Measurements from ENCODE around the gene UFSP1. TPM values are rescaled to one million over a fixed set of nuclear protein-coding genes. Genes with fewer than 3 reads are reported as not detected.
A peak's percentile ranks its signal among the peaks of the same experiment; 100 is the strongest.

The UFSP1 gene
- total and polyA plus RNA-seq, 4 donors = 1.4 to 4.2 (median 2.5) TPM

- Histone ChIP-seq H3K9me3 (ENCODE audit: control insufficient read depth, insufficient read depth, low read length) (no peaks in the 10 kb centered on the region), H3K27me3 (ENCODE audit: control insufficient read depth, insufficient read depth, low read length) (peaks cover 11% of the 10 kb centered on the region), H3K4me3 (ENCODE audit: low read depth, low read length) (peak overlapping the region; percentile 68), H3K4me1 (ENCODE audit: control insufficient read depth, insufficient read depth, low read length) (peaks cover 78% of the 10 kb centered on the region), H3K27ac (ENCODE audit: low read depth, low read length) (peak overlapping the region; percentile 97), H3K36me3 (ENCODE audit: control insufficient read depth, insufficient read depth, low read length) (peaks cover 56% of the 10 kb centered on the region)
- 73% methylated on average over 3 of the region's 8 CpGs for WGBS (ENCODE audit: insufficient coverage)
- DNase-seq (ENCODE audit: low read depth in 4 of 6, low spot score in 6 of 6) = no peak
Observed at GRCh38 chr7:100891568-100892247, 2.2 kb upstream of the UFSP1 start.

- Histone ChIP-seq H3K4me3 (ENCODE audit: low read depth, low read length) (peak overlapping the region; percentile 68), H3K27ac (ENCODE audit: low read depth, low read length) (peak overlapping the region; percentile 97), H3K4me1 (ENCODE audit: control insufficient read depth, insufficient read depth, low read length) (peaks cover 70% of the 10 kb centered on the region), H3K27me3 (ENCODE audit: control insufficient read depth, insufficient read depth, low read length) (peaks cover 3% of the 10 kb centered on the region), H3K9me3 (ENCODE audit: control insufficient read depth, insufficient read depth, low read length) (no peaks in the 10 kb centered on the region), H3K36me3 (ENCODE audit: control insufficient read depth, insufficient read depth, low read length) (peaks cover 64% of the 10 kb centered on the region)
- DNase-seq (ENCODE audit: low read depth in 4 of 6, low spot score in 6 of 6) = peak in 2 of 6 donors; percentile 46
- WGBS (ENCODE audit: insufficient coverage) = 10% methylated on average over 36 of the region's 43 CpGs
Observed at GRCh38 chr7:100890653-100891567, 1.4 kb upstream of the UFSP1 start.

GRCh38 chr7:100888291-100888987, 1.1 kb downstream of the UFSP1 start:
- WGBS (ENCODE audit: insufficient coverage) = 76% methylated on average over 14 of the region's 18 CpGs
- DNase-seq (ENCODE audit: low read depth in 4 of 6, low spot score in 6 of 6) = no peak
- no peak overlapping the region for H3K27ac ChIP-seq (ENCODE audit: low read depth, low read length)
- H3K27me3 ChIP-seq (ENCODE audit: control insufficient read depth, insufficient read depth, low read length) = no peaks in the 10 kb centered on the region
- H3K4me3 ChIP-seq (ENCODE audit: low read depth, low read length) = peak overlapping the region; percentile 59
- H3K4me1 ChIP-seq (ENCODE audit: control insufficient read depth, insufficient read depth, low read length) = peaks cover 58% of the 10 kb centered on the region
- no peaks in the 10 kb centered on the region for H3K9me3 ChIP-seq (ENCODE audit: control insufficient read depth, insufficient read depth, low read length)
- peaks cover 82% of the 10 kb centered on the region for H3K36me3 ChIP-seq (ENCODE audit: control insufficient read depth, insufficient read depth, low read length)

GRCh38 chr7:100887516-100888290, 1.8 kb downstream of the UFSP1 start:
- 71% methylated on average over 12 of the region's 21 CpGs for WGBS (ENCODE audit: insufficient coverage)
- Histone ChIP-seq H3K27ac (ENCODE audit: low read depth, low read length) (no peak overlapping the region), H3K9me3 (ENCODE audit: control insufficient read depth, insufficient read depth, low read length) (no peaks in the 10 kb centered on the region), H3K4me1 (ENCODE audit: control insufficient read depth, insufficient read depth, low read length) (peaks cover 52% of the 10 kb centered on the region), H3K36me3 (ENCODE audit: control insufficient read depth, insufficient read depth, low read length) (peaks cover 82% of the 10 kb centered on the region), H3K4me3 (ENCODE audit: low read depth, low read length) (no peak overlapping the region), H3K27me3 (ENCODE audit: control insufficient read depth, insufficient read depth, low read length) (no peaks in the 10 kb centered on the region)
- DNase-seq (ENCODE audit: low read depth in 4 of 6, low spot score in 6 of 6) = no peak

GRCh38 chr7:100886936-100887515, 2.5 kb downstream of the UFSP1 start:
- H3K27ac ChIP-seq (ENCODE audit: low read depth, low read length) = no peak overlapping the region
- 83% methylated on average over 25 of the region's 25 CpGs for WGBS (ENCODE audit: insufficient coverage)

GRCh38 chr7:100886142-100886935, 3.2 kb downstream of the UFSP1 start:
- peaks cover 48% of the 10 kb centered on the region for H3K4me1 ChIP-seq (ENCODE audit: control insufficient read depth, insufficient read depth, low read length)
- H3K9me3 ChIP-seq (ENCODE audit: control insufficient read depth, insufficient read depth, low read length) = no peaks in the 10 kb centered on the region
- peaks cover 86% of the 10 kb centered on the region for H3K36me3 ChIP-seq (ENCODE audit: control insufficient read depth, insufficient read depth, low read length)
- 92% methylated on average over 26 of the region's 27 CpGs for WGBS (ENCODE audit: insufficient coverage)
- no peak overlapping the region for H3K27ac ChIP-seq (ENCODE audit: low read depth, low read length)
- H3K27me3 ChIP-seq (ENCODE audit: control insufficient read depth, insufficient read depth, low read length) = no peaks in the 10 kb centered on the region
- DNase-seq (ENCODE audit: low read depth in 4 of 6, low spot score in 6 of 6) = no peak
- no peak overlapping the region for H3K4me3 ChIP-seq (ENCODE audit: low read depth, low read length)

More at GRCh38 chr7:100886936-100887515, 2.5 kb downstream of the UFSP1 start:
- peaks cover 82% of the 10 kb centered on the region for H3K36me3 ChIP-seq (ENCODE audit: control insufficient read depth, insufficient read depth, low read length)
- no peaks in the 10 kb centered on the region for H3K27me3 ChIP-seq (ENCODE audit: control insufficient read depth, insufficient read depth, low read length)
- no peak for DNase-seq (ENCODE audit: low read depth in 4 of 6, low spot score in 6 of 6)
- peaks cover 48% of the 10 kb centered on the region for H3K4me1 ChIP-seq (ENCODE audit: control insufficient read depth, insufficient read depth, low read length)
- no peak overlapping the region for H3K4me3 ChIP-seq (ENCODE audit: low read depth, low read length)
- H3K9me3 ChIP-seq (ENCODE audit: control insufficient read depth, insufficient read depth, low read length) = no peaks in the 10 kb centered on the region

GRCh38 chr7:100885440-100886141, 3.9 kb downstream of the UFSP1 start:
- 87% methylated on average over 20 of the region's 22 CpGs for WGBS (ENCODE audit: insufficient coverage)
- Histone ChIP-seq H3K4me1 (ENCODE audit: control insufficient read depth, insufficient read depth, low read length) (peaks cover 48% of the 10 kb centered on the region), H3K4me3 (ENCODE audit: low read depth, low read length) (no peak overlapping the region), H3K9me3 (ENCODE audit: control insufficient read depth, insufficient read depth, low read length) (no peaks in the 10 kb centered on the region), H3K27ac (ENCODE audit: low read depth, low read length) (no peak overlapping the region), H3K27me3 (ENCODE audit: control insufficient read depth, insufficient read depth, low read length) (no peaks in the 10 kb centered on the region), H3K36me3 (ENCODE audit: control insufficient read depth, insufficient read depth, low read length) (peaks cover 89% of the 10 kb centered on the region)
- no peak for DNase-seq (ENCODE audit: low read depth in 4 of 6, low spot score in 6 of 6)
